IMR-90 (cell line): Measurements from ENCODE around the gene NAPEPLD.

ENCODE experiments used
- CTCF ChIP-seq: conservative IDR thresholded peaks from 2 replicates; pipeline ENCODE4 v1.5.1; 2012; ENCODE audit warnings: mild to moderate bottlenecking, low read depth, low read length, improper control_type of control experiment
- ELK1 ChIP-seq: fragments of 150-350 bp; IDR thresholded peaks from 2 replicates; pipeline ENCODE4 v1.6.1; 2016; ENCODE audit warnings: low read depth, mild to moderate bottlenecking, low read length, moderate library complexity, borderline replicate concordance
- FOS ChIP-seq: fragments of 150-350 bp; IDR thresholded peaks from 2 replicates; pipeline ENCODE4 v1.6.1; 2016; ENCODE audit warnings: low read depth, low read length
- MXI1 ChIP-seq: IDR thresholded peaks from 2 replicates; pipeline ENCODE4 v1.6.1; 2012; ENCODE audit warnings: low read depth, mild to moderate bottlenecking, low read length, moderate library complexity, borderline replicate concordance
- POLR2A ChIP-seq: IDR thresholded peaks from 2 replicates; pipeline ENCODE4 v1.6.1; 2012; ENCODE audit warnings: mild to moderate bottlenecking, low read depth, low read length
- RAD21 ChIP-seq: IDR thresholded peaks from 2 replicates; pipeline ENCODE4 v1.6.1; 2012; ENCODE audit warnings: low read length, improper control_type of control experiment
- RCOR1 ChIP-seq: IDR thresholded peaks from 2 replicates; pipeline ENCODE4 v1.6.1; 2012; ENCODE audit warnings: mild to moderate bottlenecking, low read length, improper control_type of control experiment; ENCODE audit not compliant: insufficient replicate concordance
- RFX5 ChIP-seq: IDR thresholded peaks from 2 replicates; pipeline ENCODE4 v1.8.0; 2012; ENCODE audit warnings: low read depth, mild to moderate bottlenecking, low read length, moderate library complexity
- SMC3 ChIP-seq: fragments of 150-350 bp; IDR thresholded peaks from 2 replicates; pipeline ENCODE4 v1.6.1; 2016; ENCODE audit warnings: low read depth, mild to moderate bottlenecking, antibody characterized with exemption, low read length, moderate library complexity
- USF2 ChIP-seq: fragments of 150-350 bp; IDR thresholded peaks from 2 replicates; pipeline ENCODE4 v1.6.1; 2017; ENCODE audit warnings: mild to moderate bottlenecking, antibody characterized with exemption, low read length, low read depth

GRCh38 chr7:103116991-103117390 lies 31.9 kb downstream of the NAPEPLD start:
- TF ChIP-seq POLR2A (no peak), CTCF (no peak), RAD21 (no peak), RFX5 (no peak), RCOR1 (no peak), SMC3 (no peak), FOS (no peak), MXI1 (no peak), USF2 (no peak), ELK1 (no peak)
